ENCODE results near the gene PDCD6IP. TPM values are rescaled to one million over a fixed set of nuclear protein-coding genes. Genes with fewer than 3 reads are reported as not detected.

PDCD6IP gene
- total and polyA plus RNA-seq, 10 donors: 30.5 to 265 (median 175) TPM

GRCh38 chr3:33877187-33877586 lies 78.8 kb downstream of the PDCD6IP start:
- Histone ChIP-seq H3K27me3 (replicated peaks in 1 of 7) (no peaks in the 10 kb centered on the region), H3K36me3 (peaks cover 0 to 12% (median 0%) of the 10 kb centered on the region in 6 donors), H3K9me3 (no peaks in the 10 kb centered on the region), H3K27ac (no peak overlapping the region), H3K4me3 (no peak overlapping the region), H3K4me1 (no peaks in the 10 kb centered on the region)
- no peak for DNase-seq
- intact Hi-C loops (cut with DNase I; ENCODE audit: low total_unique reads): no loop called here
- no peak for TF ChIP-seq POLR2A (IDR thresholded peaks at IDR 0.05)
- no peak for TF ChIP-seq CTCF (IDR thresholded peaks at IDR 0.05 in 8 of 11, conservative IDR thresholded peaks at IDR 0.05 in 3 of 11)
- TF ChIP-seq POLR2AphosphoS5 (IDR thresholded peaks at IDR 0.05): no peak
- WGBS, 5 donors: 79 to 91% (median 83%) methylated on average over 3 of the region's 3 CpGs

GRCh38 chr3:33879540-33879939 lies 81.1 kb downstream of the PDCD6IP start:
- no peak for DNase-seq
- WGBS, 5 donors: 72 to 88% (median 80%) methylated on average over 2 of the region's 2 CpGs
- Histone ChIP-seq H3K4me1 (peaks cover 0 to 8% (median 5%) of the 10 kb centered on the region in 6 donors), H3K27ac (no peak overlapping the region), H3K9me3 (no peaks in the 10 kb centered on the region), H3K27me3 (replicated peaks in 1 of 7) (peaks cover 0 to 8% (median 0%) of the 10 kb centered on the region in 7 donors), H3K36me3 (peaks cover 0 to 5% (median 0%) of the 10 kb centered on the region in 6 donors), H3K4me3 (no peak overlapping the region)
- intact Hi-C loops (cut with DNase I; ENCODE audit: low total_unique reads): no loop called here
- no peak for TF ChIP-seq POLR2AphosphoS5 (IDR thresholded peaks at IDR 0.05)

- DNase-seq: no peak
- Histone ChIP-seq H3K4me3 (no peak overlapping the region), H3K27ac (no peak overlapping the region), H3K36me3 (peaks cover 0 to 5% (median 0%) of the 10 kb centered on the region in 6 donors), H3K9me3 (no peaks in the 10 kb centered on the region), H3K27me3 (replicated peaks in 1 of 7) (peaks cover 0 to 8% (median 0%) of the 10 kb centered on the region in 7 donors), H3K4me1 (peaks cover 0 to 8% (median 5%) of the 10 kb centered on the region in 6 donors)
- intact Hi-C loops (cut with DNase I; ENCODE audit: low total_unique reads): loop anchor here (10.0 kb wide), 1 partner anchor 803 kb away; no protein-coding TSS in a partner anchor
- no peak for TF ChIP-seq POLR2A (IDR thresholded peaks at IDR 0.05)
- TF ChIP-seq POLR2AphosphoS5 (IDR thresholded peaks at IDR 0.05): no peak
- TF ChIP-seq CTCF (IDR thresholded peaks at IDR 0.05 in 8 of 11, conservative IDR thresholded peaks at IDR 0.05 in 3 of 11): no peak
- 86 to 95% (median 91%) methylated on average over 14 of the region's 14 CpGs for WGBS, 5 donors
Observed at GRCh38 chr3:33881156-33882064, 83.0 kb downstream of the PDCD6IP start.

GRCh38 chr3:33882296-33882695 lies 83.9 kb downstream of the PDCD6IP start:
- no peak for DNase-seq
- H3K27ac ChIP-seq: no peak overlapping the region
- peaks cover 0 to 5% (median 0%) of the 10 kb centered on the region in 6 donors for H3K36me3 ChIP-seq
- H3K4me3 ChIP-seq: no peak overlapping the region
- peaks cover 0 to 8% (median 0%) of the 10 kb centered on the region in 7 donors for H3K27me3 ChIP-seq (replicated peaks in 1 of 7)
- intact Hi-C loops (cut with DNase I; ENCODE audit: low total_unique reads): loop anchor here (10.0 kb wide), 1 partner anchor 803 kb away; no protein-coding TSS in a partner anchor
- no peak for TF ChIP-seq POLR2AphosphoS5 (IDR thresholded peaks at IDR 0.05)
- no peak for TF ChIP-seq POLR2A (IDR thresholded peaks at IDR 0.05)
- TF ChIP-seq CTCF (IDR thresholded peaks at IDR 0.05 in 8 of 11, conservative IDR thresholded peaks at IDR 0.05 in 3 of 11): no peak
- H3K9me3 ChIP-seq: no peaks in the 10 kb centered on the region
- H3K4me1 ChIP-seq: peaks cover 0 to 8% (median 5%) of the 10 kb centered on the region in 6 donors
- 83 to 91% (median 86%) methylated on average over 5 to 6 of the region's 6 CpGs for WGBS, 5 donors
